GM12875 (cell line): ENCODE results near the gene PTPRB.

Experiments used
- H3K4me3 ChIP-seq: one replicate; pipeline ENCODE4 v1.5.1; 2011; ENCODE audit warnings: low read depth, low read length, control low read depth
- CTCF ChIP-seq: IDR thresholded peaks from 2 replicates; pipeline ENCODE4 v1.5.1; 2011; ENCODE audit warnings: low read depth, mild to moderate bottlenecking, control low read depth, inconsistent platforms, low read length, moderate library complexity, borderline replicate concordance; ENCODE audit not compliant: insufficient read depth

The PTPRB gene

GRCh38 chr12:70603044-70603443 is 34.2 kb downstream of the PTPRB start:
- H3K4me3 ChIP-seq = no peak overlapping the region
- no peak for TF ChIP-seq CTCF

GRCh38 chr12:70598467-70599193 is 38.6 kb downstream of the PTPRB start:
- H3K4me3 ChIP-seq = no peak overlapping the region
- no peak for TF ChIP-seq CTCF

- no peak overlapping the region for H3K4me3 ChIP-seq
- no peak for TF ChIP-seq CTCF
Measured at GRCh38 chr12:70592664-70593063, 44.6 kb downstream of the PTPRB start.

- TF ChIP-seq CTCF = no peak
- H3K4me3 ChIP-seq = no peak overlapping the region
Measured at GRCh38 chr12:70590549-70591226, 46.5 kb downstream of the PTPRB start.

- TF ChIP-seq CTCF = peak; percentile 86
- no peak overlapping the region for H3K4me3 ChIP-seq
Measured at GRCh38 chr12:70590051-70590450, 47.2 kb downstream of the PTPRB start.

GRCh38 chr12:70584332-70584731 is 52.9 kb downstream of the PTPRB start:
- no peak overlapping the region for H3K4me3 ChIP-seq
- no peak for TF ChIP-seq CTCF

- no peak for TF ChIP-seq CTCF
- no peak overlapping the region for H3K4me3 ChIP-seq
Measured at GRCh38 chr12:70583251-70583650, 54.0 kb downstream of the PTPRB start.
